Stimulated activated CD8-positive, alpha-beta memory T cell treated with anti-CD3 and anti-CD28 coated beads, Interleukin-15, amount 100 ng/mL, for 48 hours (primary cell): ENCODE measurements around the gene TGFBR3.
A peak's percentile ranks its signal among the peaks of the same experiment; 100 is the strongest.
"Not testable (repeated sequence)": the region's sequence is repeated elsewhere in the genome, so short reads cannot be mapped to it uniquely, and the experiment has no call there.

Experiments used
- DNase-seq, 2 donors: peaks; one replicate each; pipeline ENCODE4 v3.0.0-alpha.2; 2020; ENCODE audit warnings: low read depth in 2 of 2

TGFBR3 gene

DNA sequence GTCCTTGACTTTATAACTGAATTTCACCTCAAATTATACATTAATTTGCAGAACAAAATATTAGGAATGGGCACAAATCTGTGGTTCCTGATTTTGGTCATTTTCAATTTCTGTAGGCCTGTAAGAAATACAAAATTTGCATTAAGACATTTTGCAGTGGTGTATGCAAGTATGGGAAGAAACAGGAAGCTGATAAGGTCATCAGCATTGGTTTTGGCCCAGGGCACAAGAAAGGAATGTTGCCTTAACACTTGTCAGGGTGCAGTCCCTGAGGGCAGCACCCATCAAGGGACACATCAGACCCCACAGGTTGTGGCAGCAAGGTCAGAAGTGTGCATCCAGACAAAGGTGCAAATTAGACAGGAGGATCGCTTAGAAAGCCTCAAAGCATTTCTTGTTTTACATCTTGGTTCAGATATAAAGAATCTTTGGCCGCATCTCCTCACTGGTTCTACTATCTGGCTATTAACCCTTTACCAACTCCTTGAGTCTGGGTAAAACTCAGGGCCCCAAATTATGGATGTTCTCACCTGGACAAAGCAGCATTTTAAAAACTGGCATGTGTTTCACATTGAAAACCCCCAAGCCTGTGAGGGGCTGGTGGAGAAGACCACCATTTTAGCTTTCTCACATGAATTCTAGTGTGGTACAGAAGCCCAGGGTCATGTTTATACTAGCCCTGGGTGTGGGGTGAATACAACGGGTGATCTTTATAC, 202.9 kb downstream of the TGFBR3 start:
- DNase-seq = no peak

DNA sequence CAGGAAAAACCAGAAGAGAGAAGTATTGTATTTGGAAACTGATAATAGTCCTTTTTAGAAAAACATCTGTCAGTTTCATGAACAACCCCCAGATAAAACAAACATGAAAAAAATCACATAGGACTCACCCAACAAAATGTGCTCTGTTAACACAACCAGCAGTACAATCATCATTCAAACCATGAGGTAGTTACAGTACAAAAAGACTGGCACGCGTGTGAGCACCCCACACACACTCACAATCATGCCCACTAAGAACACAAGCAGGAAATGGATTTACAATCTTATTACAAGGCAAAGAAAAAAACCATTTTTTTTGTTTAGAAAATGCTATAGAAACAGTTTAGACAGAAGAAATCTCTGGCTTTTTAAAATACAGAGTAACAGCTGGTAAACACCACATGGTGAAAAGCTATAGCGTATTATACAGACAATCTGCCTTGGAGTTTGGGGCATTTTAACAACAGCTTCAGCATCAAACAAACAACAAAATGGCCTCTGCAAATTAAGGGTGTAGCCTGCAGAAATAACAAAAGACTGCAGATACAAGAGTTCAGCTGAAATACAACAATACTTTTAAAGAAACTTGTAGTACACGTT, 205.3 kb downstream of the TGFBR3 start:
- DNase-seq = no peak

DNA sequence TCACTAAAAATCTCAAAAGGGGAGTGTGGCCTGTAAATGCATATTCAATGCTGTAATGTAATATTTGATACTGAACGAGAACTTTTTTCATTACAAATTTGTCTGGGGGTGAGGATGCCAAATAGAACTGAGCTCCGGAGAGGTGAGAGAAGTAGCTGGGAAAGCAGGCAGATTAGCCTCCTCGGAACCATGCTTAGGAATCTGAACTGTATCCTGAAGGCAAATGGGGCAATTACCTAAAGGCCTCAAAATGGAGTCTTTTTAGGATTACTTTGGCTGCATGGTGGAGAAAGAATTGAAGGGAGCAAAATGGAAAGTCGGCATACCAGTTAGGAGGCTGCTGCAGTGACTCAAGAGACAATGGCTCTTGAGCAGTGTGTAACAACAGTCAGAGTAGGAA, 206.5 kb downstream of the TGFBR3 start:
- DNase-seq = no peak

DNA sequence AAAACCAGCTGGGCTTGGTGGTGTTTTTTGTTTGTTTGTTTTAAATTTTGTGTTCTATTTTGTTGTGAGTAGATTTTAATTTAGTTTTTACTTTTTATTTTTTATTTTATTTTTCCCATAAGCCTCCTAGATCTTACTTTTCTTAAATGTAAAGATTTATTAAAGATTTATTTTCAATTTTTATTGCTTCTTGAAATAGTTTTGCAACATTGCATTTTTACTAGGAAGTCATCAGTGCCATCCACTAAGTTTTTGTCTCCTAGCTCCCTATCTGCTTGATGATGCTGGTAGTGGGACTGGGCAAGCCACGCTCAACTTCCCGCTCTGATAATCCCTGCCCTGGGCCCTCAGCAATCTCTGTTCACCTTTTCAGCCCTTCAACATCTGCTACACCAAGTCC, 209.9 kb downstream of the TGFBR3 start:
- no peak for DNase-seq

GRCh38 chr1:91674107-91674506, 211.8 kb downstream of the TGFBR3 start:
- no peak for DNase-seq

- DNase-seq = no peak
These were observed 212.3 kb downstream of the TGFBR3 start for GRCh38 chr1:91673613-91674012.

- peak in 1 of 2 donors; percentile 21 for DNase-seq
These were observed 213.3 kb downstream of the TGFBR3 start for GRCh38 chr1:91672601-91673161.

GRCh38 chr1:91670781-91671180, 215.2 kb downstream of the TGFBR3 start:
- DNase-seq = no peak

DNA sequence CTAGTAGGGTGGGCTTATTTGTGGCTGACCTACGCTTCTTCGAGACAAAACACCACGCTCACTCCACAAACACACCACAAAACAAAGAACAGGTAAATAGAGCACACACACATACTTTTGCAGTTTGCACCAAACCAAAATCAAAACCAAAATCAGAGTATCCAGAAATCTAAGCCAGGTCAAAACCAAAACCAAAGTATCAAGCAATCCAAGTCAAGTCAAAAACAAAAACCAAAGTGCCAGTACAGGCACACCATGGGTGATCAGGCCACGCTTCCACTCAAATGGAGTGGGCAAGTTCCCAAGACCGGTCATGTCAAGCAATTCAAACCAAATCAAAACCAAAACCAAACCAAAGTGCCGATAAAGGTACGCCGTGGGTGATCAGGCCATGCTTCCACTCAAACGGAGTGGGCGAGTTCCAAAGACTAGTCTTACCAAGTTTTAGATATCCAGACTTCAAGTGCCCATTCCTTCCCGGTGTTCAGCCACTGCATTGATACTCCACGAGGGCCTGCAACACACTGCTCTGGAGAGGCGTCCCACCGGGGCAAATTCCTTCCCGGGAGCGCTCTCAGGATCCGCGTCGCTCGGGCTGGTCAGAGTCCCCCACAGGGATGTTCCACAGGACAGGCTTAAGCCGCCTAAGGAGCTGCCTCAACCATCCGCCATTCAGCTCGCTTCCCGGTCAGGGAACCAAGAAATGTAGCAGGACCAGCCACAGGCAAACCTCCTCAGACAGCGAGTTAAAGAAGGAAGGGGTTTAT, 216.2 kb downstream of the TGFBR3 start:
- DNase-seq = no peak

DNA sequence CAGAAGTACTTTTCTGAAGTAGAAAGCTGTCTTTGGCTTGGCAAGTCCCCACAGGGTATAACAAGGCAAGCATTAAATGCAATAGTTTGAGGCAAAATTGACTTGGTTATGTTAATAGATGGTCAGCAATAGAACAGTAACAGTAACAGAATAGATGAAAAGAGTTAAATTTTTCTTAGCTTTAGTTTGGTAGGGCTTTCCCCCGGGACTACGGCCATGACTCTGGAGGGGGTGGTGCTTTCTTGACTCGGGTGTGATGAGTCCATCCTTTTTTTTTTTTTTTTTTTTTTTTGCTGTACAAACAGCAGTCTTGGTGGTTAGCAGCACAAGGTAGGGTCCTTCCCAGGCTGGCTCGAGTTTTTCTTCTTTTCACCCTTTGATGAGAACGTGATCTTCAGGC, 219.3 kb downstream of the TGFBR3 start:
- DNase-seq = not testable (repeated sequence)

DNA sequence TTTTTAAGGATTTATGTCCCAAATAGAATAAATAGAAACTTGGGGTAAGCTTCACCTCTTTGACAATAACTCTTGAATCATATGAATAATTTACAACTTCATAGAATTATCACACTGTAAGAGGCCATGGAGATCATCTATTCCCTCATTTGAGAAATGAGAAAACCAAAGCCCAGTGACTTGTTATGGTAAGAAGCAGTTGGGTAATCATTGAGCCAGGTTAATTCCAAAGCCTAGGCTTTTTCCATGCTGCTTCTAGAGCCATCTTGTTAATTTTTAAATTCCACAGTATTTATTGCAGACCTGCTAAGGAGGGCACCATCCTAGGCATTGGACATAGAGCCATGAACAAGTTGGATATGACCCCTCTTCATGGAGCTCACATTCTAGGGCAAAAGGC, 224.8 kb downstream of the TGFBR3 start:
- DNase-seq = no peak

DNA sequence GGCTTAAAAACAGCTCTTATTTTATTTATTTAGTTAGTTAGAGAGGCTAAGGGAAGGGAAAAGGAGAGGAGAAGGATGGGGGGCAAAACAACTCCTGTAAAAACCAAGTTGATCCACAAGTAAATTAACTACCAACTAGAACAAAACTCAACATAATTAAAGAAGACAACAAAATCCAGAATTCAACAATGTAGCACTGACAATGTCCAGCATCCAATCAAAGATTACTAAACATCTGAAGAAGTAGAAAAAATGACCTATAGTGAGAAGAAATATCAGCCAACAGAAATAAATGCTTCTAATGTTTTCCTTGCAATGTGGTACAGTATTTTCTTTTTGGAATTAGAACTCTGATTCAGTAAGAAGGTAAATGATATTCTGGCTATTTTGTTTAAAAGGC, 225.2 kb downstream of the TGFBR3 start:
- DNase-seq = no peak

DNA sequence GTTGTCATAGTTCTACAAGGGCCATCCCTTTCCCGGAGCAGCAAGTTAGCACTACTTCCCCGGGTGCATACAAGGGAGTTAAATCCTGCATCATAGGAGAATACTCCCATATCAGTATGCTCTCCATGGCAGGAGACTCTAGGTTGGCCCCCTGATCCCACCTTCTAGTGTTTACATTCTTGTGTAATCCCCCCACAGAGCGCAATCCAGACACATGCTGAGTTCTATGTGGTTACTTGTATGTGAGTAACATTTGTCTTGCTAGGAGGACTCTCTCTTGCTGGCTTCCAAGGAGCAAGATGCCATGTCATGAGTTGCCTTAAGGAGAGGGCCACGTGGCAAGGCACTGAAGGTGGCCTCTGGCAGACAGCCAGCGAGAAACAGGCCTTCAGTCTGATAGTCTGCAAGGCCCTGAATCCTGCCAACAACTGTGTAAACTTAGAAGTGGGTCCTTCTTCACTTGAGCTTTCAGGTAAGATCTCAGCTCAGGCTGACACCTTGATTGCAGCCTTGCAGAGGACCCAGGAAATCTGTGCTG, 230.0 kb downstream of the TGFBR3 start:
- no peak for DNase-seq

DNA sequence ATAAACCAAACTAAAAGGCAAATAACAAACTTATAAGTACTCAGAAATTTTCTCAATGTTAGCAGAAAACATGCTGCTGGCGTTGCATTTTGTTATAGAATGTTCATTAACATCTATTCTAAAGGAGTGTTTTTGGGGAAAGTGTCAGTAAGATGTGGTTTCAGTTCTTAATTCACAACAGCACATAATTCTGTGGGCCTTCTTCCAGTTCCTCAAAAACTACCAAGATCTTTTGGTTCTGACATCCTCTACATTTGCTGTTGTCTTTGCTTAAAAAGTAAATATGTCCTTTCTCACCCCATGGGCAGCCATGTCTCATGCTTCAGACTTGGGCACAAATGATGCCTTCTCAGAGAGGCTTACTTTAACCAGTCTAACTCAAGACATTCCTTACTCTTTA, 232.8 kb downstream of the TGFBR3 start:
- DNase-seq = no peak

DNA sequence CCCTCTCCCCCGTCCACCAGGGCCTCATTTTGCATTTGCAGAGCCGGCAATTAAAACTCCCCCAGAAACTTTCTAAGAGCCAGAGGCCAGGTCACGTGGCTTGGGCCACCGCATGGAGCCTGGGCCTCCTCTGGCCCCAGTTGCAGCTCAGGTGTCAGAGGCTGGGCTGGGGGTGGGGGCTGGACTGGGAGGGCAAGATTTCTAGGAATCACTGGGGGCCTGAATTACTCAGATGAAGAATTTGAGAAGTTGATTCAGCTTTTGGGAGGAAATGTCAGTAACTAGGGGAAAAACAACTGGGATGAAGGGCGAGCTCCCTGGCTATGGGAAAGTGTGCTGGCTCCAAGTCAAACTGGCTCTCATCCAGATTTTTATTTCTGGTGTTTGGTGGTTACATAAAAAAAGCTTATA, 234.3 kb downstream of the TGFBR3 start:
- no peak for DNase-seq

DNA sequence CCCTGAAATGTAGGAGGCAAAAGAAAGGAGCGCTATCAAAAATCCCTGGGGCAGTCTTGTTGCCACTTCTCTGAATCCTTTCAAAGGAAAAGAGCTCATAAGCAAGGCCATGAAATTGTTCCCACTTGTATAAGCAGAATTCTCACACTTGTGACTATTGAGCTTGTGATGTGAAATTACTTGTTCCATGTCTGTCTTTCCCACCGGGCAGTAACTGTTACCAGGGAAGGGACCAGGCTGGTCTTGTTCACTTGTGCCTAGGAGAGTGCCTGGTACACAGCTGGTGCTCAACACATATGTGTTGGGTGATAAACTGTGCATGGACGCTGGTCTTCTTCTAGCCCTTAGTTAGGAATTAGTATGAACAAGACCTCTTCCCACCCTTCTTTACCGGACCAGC, 234.7 kb downstream of the TGFBR3 start:
- no peak for DNase-seq

DNA sequence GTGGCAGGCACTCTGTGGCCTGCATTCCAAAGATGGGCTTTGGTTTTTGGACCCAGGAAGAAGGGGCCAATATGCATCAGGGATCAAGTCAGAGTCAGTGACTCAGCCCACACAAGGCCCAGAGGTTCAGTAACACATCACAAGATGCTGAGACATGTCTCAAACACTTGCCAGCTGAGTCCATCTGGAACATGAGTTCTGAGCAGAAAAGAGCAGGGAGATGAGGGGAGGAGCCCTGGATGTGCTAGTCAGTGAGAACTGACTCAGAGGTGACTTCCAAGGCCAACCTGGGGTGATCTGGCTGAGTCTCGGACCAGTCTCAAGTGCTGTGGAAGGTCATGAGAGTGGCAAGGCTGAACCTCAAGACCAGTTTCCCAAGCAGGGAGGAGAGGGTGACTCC, 235.2 kb downstream of the TGFBR3 start:
- DNase-seq = no peak

- no peak for DNase-seq
These were observed 238.9 kb downstream of the TGFBR3 start for GRCh38 chr1:91647061-91647460.

DNA sequence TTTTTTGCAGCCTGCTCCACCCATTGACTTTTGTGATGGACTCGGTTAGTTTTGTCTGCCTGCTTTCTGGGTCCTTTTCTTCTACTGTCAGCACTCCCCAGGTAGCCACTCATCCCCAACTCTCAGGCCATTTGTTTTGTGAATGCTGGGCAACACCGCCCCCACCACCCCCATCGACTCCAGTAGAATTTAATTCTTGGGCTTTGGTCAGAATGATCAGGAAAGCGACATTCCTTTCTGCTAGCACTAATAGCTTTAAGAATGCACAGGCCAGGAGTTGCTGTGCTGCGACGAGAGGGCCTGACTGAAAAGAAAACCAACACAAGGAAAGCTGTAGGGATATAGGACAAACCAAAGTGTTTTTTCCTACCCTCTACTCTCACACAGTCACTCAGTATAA, 240.9 kb downstream of the TGFBR3 start:
- no peak for DNase-seq

DNA sequence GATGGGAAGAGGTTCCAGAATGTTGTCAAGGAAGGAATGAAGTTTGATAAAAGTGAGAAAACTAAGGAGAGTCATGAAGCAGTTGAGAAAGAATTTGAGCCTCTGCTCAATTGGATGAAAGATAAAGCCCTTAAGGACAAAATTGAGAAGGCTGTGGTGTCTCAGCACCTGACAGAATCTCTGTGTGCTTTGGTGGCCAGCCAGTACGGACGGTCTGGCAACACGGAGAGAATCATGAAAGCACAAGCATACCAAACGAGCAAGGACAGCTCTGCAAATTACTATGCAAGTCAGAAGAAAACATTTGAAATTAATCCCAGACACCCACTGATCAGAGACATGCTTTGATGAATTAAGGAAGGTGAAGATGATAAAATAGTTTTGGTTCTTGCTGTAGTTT, 242.5 kb downstream of the TGFBR3 start:
- DNase-seq = no peak

DNA sequence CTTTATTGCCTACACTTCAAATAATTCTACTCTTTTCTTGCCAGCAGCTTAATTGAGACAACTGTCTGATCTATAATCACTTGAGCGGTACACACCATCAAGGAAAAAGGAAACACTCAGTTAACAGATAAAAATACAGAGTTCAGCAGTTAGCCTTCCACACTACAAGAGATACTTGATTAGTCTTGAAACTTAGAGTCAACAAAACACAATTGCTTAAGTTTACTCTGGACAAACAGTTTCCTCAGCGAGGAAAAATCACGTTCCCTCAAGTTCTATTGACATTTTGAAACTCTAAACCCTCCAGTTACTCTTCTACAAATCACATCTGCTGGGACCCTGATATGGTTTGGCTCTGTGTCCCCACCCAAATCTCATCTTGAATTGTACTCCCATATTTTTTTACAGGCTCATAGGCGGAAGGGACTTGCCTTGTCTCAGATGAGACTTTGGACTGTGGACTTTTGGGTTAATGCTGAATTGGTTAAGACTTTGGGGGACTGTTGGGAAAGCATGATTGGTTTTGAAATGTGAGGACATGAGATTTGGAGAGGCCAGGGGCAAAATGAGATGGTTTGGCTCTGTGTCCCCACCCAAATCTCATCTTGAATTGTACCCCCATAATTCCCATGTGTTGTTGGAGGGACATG, 244.9 kb downstream of the TGFBR3 start:
- DNase-seq = no peak

GRCh38 chr1:91637539-91637994, 248.4 kb downstream of the TGFBR3 start:
- no peak for DNase-seq
